CD4-positive, alpha-beta T cell treated with Interleukin-15 for 1 hour (primary cell): ENCODE results near the gene PTPN5.

Source experiments
- DNase-seq: peaks from one replicate; pipeline ENCODE4 v3.0.0-alpha.2; 2020

PTPN5 gene

GRCh38 chr11:18736590-18737148 lies 54.9 kb downstream of the PTPN5 start:
- DNase-seq: no peak

- DNase-seq: no peak
Measured at GRCh38 chr11:18733202-18733601, 58.4 kb downstream of the PTPN5 start.

GRCh38 chr11:18731949-18732821 lies 59.4 kb downstream of the PTPN5 start:
- peak; percentile 55 for DNase-seq

GRCh38 chr11:18731441-18731840 lies 60.2 kb downstream of the PTPN5 start:
- no peak for DNase-seq

GRCh38 chr11:18730020-18730419 lies 61.6 kb downstream of the PTPN5 start:
- no peak for DNase-seq

GRCh38 chr11:18729426-18729825 lies 62.2 kb downstream of the PTPN5 start:
- no peak for DNase-seq

GRCh38 chr11:18728658-18729057 lies 62.9 kb downstream of the PTPN5 start:
- DNase-seq: no peak

- peak; percentile 46 for DNase-seq
Measured at GRCh38 chr11:18727479-18728236, 63.9 kb downstream of the PTPN5 start.

- DNase-seq: no peak
Measured at GRCh38 chr11:18726040-18726439, 65.6 kb downstream of the PTPN5 start, which contains the start of gene IGSF22. Gene IGSF22 (minus strand): TSS chr11:18726188. CDS start chr11:18724236, 1,952 bp downstream.

- DNase-seq: no peak
Measured at GRCh38 chr11:18723991-18724390, 67.6 kb downstream of the PTPN5 start.

- DNase-seq: no peak
Measured at GRCh38 chr11:18722293-18722637, 69.3 kb downstream of the PTPN5 start.

GRCh38 chr11:18721561-18722292 lies 69.9 kb downstream of the PTPN5 start:
- DNase-seq: peak; percentile 42

GRCh38 chr11:18720808-18721560 lies 70.6 kb downstream of the PTPN5 start:
- peak; percentile 83 for DNase-seq

GRCh38 chr11:18720091-18720807 lies 71.3 kb downstream of the PTPN5 start:
- no peak for DNase-seq

- DNase-seq: no peak
Measured at GRCh38 chr11:18715476-18715875, 76.1 kb downstream of the PTPN5 start.

- DNase-seq: no peak
Measured at GRCh38 chr11:18714443-18714780, 77.2 kb downstream of the PTPN5 start.

GRCh38 chr11:18713646-18714442 lies 77.8 kb downstream of the PTPN5 start:
- no peak for DNase-seq

- DNase-seq: no peak
Measured at GRCh38 chr11:18710545-18710944, 81.1 kb downstream of the PTPN5 start.

- DNase-seq: no peak
Measured at GRCh38 chr11:18709414-18709813, 82.2 kb downstream of the PTPN5 start.

GRCh38 chr11:18707811-18708340 lies 83.7 kb downstream of the PTPN5 start:
- no peak for DNase-seq
